ENCODE results near the gene NUP107. TPM values are rescaled to one million over a fixed set of nuclear protein-coding genes. Genes with fewer than 3 reads are reported as not detected.

NUP107 gene
- total and polyA plus RNA-seq, 8 donors: 28.3 to 79.4 (median 77.4) TPM

- intact Hi-C loops (cut with DNase I): no loop called here
- H3K36me3 ChIP-seq: peaks cover 0 to 66% of the 10 kb centered on the region in 2 donors
- TF ChIP-seq CTCF (IDR thresholded peaks at IDR 0.05): no peak
- no peak overlapping the region for H3K4me3 ChIP-seq
- H3K27me3 ChIP-seq: no peaks in the 10 kb centered on the region
- no peaks in the 10 kb centered on the region for H3K9me3 ChIP-seq
- H3K4me1 ChIP-seq: no peaks in the 10 kb centered on the region
- H3K27ac ChIP-seq: no peak overlapping the region
- ATAC-seq (no peak), DNase-seq (no peak)
These were observed 68.9 kb downstream of the NUP107 start for GRCh38 chr12:68755536-68756243.

- intact Hi-C loops (cut with DNase I): no loop called here
- peaks cover 0 to 71% of the 10 kb centered on the region in 2 donors for H3K36me3 ChIP-seq
- H3K27me3 ChIP-seq: no peaks in the 10 kb centered on the region
- ATAC-seq: no peak
- H3K9me3 ChIP-seq: no peaks in the 10 kb centered on the region
- no peak for TF ChIP-seq CTCF (IDR thresholded peaks at IDR 0.05)
- no peak overlapping the region for H3K4me3 ChIP-seq
- no peaks in the 10 kb centered on the region for H3K4me1 ChIP-seq
- no peak overlapping the region for H3K27ac ChIP-seq
- no peak for DNase-seq
These were observed 73.1 kb downstream of the NUP107 start for GRCh38 chr12:68759852-68760251.

GRCh38 chr12:68760806-68761441 is 74.1 kb downstream of the NUP107 start:
- no peaks in the 10 kb centered on the region for H3K4me1 ChIP-seq
- H3K27me3 ChIP-seq: no peaks in the 10 kb centered on the region
- ATAC-seq: no peak
- no peak for DNase-seq
- H3K36me3 ChIP-seq: peaks cover 0 to 66% of the 10 kb centered on the region in 2 donors
- no peaks in the 10 kb centered on the region for H3K9me3 ChIP-seq
- no peak overlapping the region for H3K4me3 ChIP-seq
- intact Hi-C loops (cut with DNase I): no loop called here
- no peak overlapping the region for H3K27ac ChIP-seq
- TF ChIP-seq CTCF (IDR thresholded peaks at IDR 0.05): no peak

GRCh38 chr12:68761442-68761812 is 74.6 kb downstream of the NUP107 start:
- peaks cover 0 to 66% of the 10 kb centered on the region in 2 donors for H3K36me3 ChIP-seq
- no peak for TF ChIP-seq CTCF (IDR thresholded peaks at IDR 0.05)
- no peak overlapping the region for H3K27ac ChIP-seq
- no peaks in the 10 kb centered on the region for H3K4me1 ChIP-seq
- intact Hi-C loops (cut with DNase I): no loop called here
- no peak for ATAC-seq
- H3K4me3 ChIP-seq: no peak overlapping the region
- no peak for DNase-seq
- no peaks in the 10 kb centered on the region for H3K9me3 ChIP-seq
- no peaks in the 10 kb centered on the region for H3K27me3 ChIP-seq

GRCh38 chr12:68761901-68762630 is 75.3 kb downstream of the NUP107 start:
- no peak for TF ChIP-seq CTCF (IDR thresholded peaks at IDR 0.05)
- no peaks in the 10 kb centered on the region for H3K9me3 ChIP-seq
- no peak overlapping the region for H3K27ac ChIP-seq
- no peak overlapping the region for H3K4me3 ChIP-seq
- H3K4me1 ChIP-seq: no peaks in the 10 kb centered on the region
- peaks cover 0 to 66% of the 10 kb centered on the region in 2 donors for H3K36me3 ChIP-seq
- ATAC-seq: no peak
- H3K27me3 ChIP-seq: no peaks in the 10 kb centered on the region
- intact Hi-C loops (cut with DNase I): no loop called here
- no peak for DNase-seq

Data from left lung (tissue), 10 donors.